HepG2 (cell line): ENCODE data around the gene NOP9. TPM values are rescaled to one million over a fixed set of nuclear protein-coding genes. Genes with fewer than 3 reads are reported as not detected.
A peak's percentile ranks its signal among the peaks of the same experiment; 100 is the strongest.

ENCODE experiments used
- ATF5 ChIP-seq: sonication (generic); formaldehyde crosslinking; IDR thresholded peaks from 2 replicates; pipeline ENCODE4 v1.4.0; 2020; ENCODE audit warnings: mild to moderate bottlenecking, low read depth, missing genetic modification reagents
- ATM ChIP-seq: fragments of 450-650 bp; IDR thresholded peaks from 2 replicates; pipeline ENCODE4 v1.7.1; 2017; ENCODE audit warnings: mild to moderate bottlenecking, borderline replicate concordance
- ELF4 ChIP-seq: sonication (generic); formaldehyde crosslinking; IDR thresholded peaks from 2 replicates; pipeline ENCODE4 v1.5.0; 2020; ENCODE audit warnings: missing genetic modification reagents, mild to moderate bottlenecking, moderate library complexity, borderline replicate concordance
- ERF ChIP-seq: IDR thresholded peaks from 2 replicates; pipeline ENCODE4 v1.6.1; 2018; ENCODE audit warnings: missing biosample characterization, missing genetic modification reagents
- HMG20B ChIP-seq: conservative IDR thresholded peaks from 2 replicates; pipeline ENCODE4 v1.6.1; 2016; ENCODE audit warnings: missing genetic modification reagents, missing compliant biosample characterization
- MTF2 ChIP-seq: sonication (generic); formaldehyde crosslinking; IDR thresholded peaks from 2 replicates; pipeline ENCODE4 v1.5.0; 2020; ENCODE audit warnings: missing genetic modification reagents, borderline replicate concordance
- NONO ChIP-seq, 2 experiments: fragments of 450-650 bp in 1 of 2; sonication (generic) in 1 of 2; formaldehyde crosslinking in 1 of 2; IDR thresholded peaks in 1 of 2; conservative IDR thresholded peaks in 1 of 2; 2 replicates each; pipeline versions ENCODE4 v1.6.1 to v1.8.0; 2017 to 2022; ENCODE audit warnings: mild to moderate bottlenecking in 1 of 2, missing genetic modification reagents in 1 of 2, moderate library complexity in 1 of 2
- NR2C2 ChIP-seq: sonication (generic); formaldehyde crosslinking; IDR thresholded peaks from 2 replicates; pipeline ENCODE4 v1.4.0; 2020; ENCODE audit warnings: missing genetic modification reagents, mild to moderate bottlenecking, moderate library complexity, borderline replicate concordance
- PAX8 ChIP-seq: sonication (generic); formaldehyde crosslinking; IDR thresholded peaks from 2 replicates; pipeline ENCODE4 v1.8.0; 2022; ENCODE audit warnings: mild to moderate bottlenecking, missing genetic modification reagents, borderline replicate concordance
- PHF5A ChIP-seq: IDR thresholded peaks from one replicate; pipeline ENCODE4 v1.6.1; 2018; ENCODE audit warnings: low read depth, missing genetic modification reagents; ENCODE audit not compliant: unreplicated experiment
- POLR2G ChIP-seq: fragments of 200-400 bp; formaldehyde crosslinking; IDR thresholded peaks from 2 replicates; pipeline ENCODE4 v1.6.1; 2018; ENCODE audit warnings: mild to moderate bottlenecking, low read depth, low read length, moderate library complexity
- RARA ChIP-seq: IDR thresholded peaks from 2 replicates; pipeline ENCODE4 v1.6.1; 2016; ENCODE audit warnings: missing genetic modification reagents, missing compliant biosample characterization
- ZBTB44 ChIP-seq: sonication (generic); formaldehyde crosslinking; IDR thresholded peaks from 2 replicates; pipeline ENCODE4 v1.4.0; 2020; ENCODE audit warnings: missing genetic modification reagents
- ZFYVE20 ChIP-seq: sonication (generic); formaldehyde crosslinking; IDR thresholded peaks from 2 replicates; pipeline ENCODE4 v1.8.0; 2023; ENCODE audit warnings: low read depth, mild to moderate bottlenecking, moderate library complexity, missing genetic modification reagents, borderline replicate concordance
- ZNF121 ChIP-seq: sonication (generic); formaldehyde crosslinking; IDR thresholded peaks from 2 replicates; pipeline ENCODE4 v1.5.0; 2020; ENCODE audit warnings: mild to moderate bottlenecking, missing genetic modification reagents
- ZNF326 ChIP-seq: sonication (generic); formaldehyde crosslinking; IDR thresholded peaks from 2 replicates; pipeline ENCODE4 v1.4.0; 2020; ENCODE audit warnings: missing genetic modification reagents, borderline replicate concordance
- ZNF543 ChIP-seq: sonication (generic); formaldehyde crosslinking; IDR thresholded peaks from 2 replicates; pipeline ENCODE4 v1.4.0; 2020; ENCODE audit warnings: mild to moderate bottlenecking, missing genetic modification reagents
- ZNF672 ChIP-seq: sonication (generic); formaldehyde crosslinking; IDR thresholded peaks from 2 replicates; pipeline ENCODE4 v1.8.1; 2022; ENCODE audit warnings: missing genetic modification reagents
- polyA plus RNA-seq, 8 experiments: library from polyadenylated mRNA; depleted of rRNA in 3 of 8; stranded (reverse) in 7 of 8; unstranded in 1 of 8; fragments of >200 nt; fragmentation: Illumina TruSeq in 4 of 8; extraction: Trizol in 4 of 8; gene quantifications; 2 replicates each; pipeline versions ENCODE4 v1.2.1 to v1.2.3, GENCODE V29; 2011 to 2016; ENCODE audit warnings: low read depth in 4 of 8, missing spikeins in 1 of 8, mixed read lengths in 1 of 8; ENCODE audit not compliant: insufficient read depth in 1 of 8
- total RNA-seq, 5 experiments: library from RNA; depleted of rRNA; stranded (reverse); fragments of >200 nt; fragmentation: Illumina TruSeq; extraction: Trizol; gene quantifications; 2 replicates each; pipeline ENCODE4 v1.2.3, GENCODE V29; 2016; ENCODE audit warnings: low read depth in 1 of 5
- TF ChIP-seq, protein P1 (sequence below): sonication (generic); formaldehyde crosslinking; conservative IDR thresholded peaks from 2 replicates; pipeline ENCODE4 v1.4.0; 2020; ENCODE audit warnings: missing genetic modification reagents
- TF ChIP-seq, protein P2 (sequence below): sonication (generic); formaldehyde crosslinking; IDR thresholded peaks from 2 replicates; pipeline ENCODE4 v1.5.0; 2020; ENCODE audit warnings: mild to moderate bottlenecking, low read depth, missing genetic modification reagents, borderline replicate concordance
- TF ChIP-seq, protein P3 (sequence below): sonication (generic); formaldehyde crosslinking; IDR thresholded peaks from 2 replicates; pipeline ENCODE4 v1.5.1; 2020; ENCODE audit warnings: mild to moderate bottlenecking, moderate library complexity, missing genetic modification reagents

NOP9 gene
- total and polyA plus RNA-seq, 2 of the 13 experiments (the other 11 are each of a cell fraction or from before 2014, with no cell fraction given): 24.5 to 61.6 TPM

DNA sequence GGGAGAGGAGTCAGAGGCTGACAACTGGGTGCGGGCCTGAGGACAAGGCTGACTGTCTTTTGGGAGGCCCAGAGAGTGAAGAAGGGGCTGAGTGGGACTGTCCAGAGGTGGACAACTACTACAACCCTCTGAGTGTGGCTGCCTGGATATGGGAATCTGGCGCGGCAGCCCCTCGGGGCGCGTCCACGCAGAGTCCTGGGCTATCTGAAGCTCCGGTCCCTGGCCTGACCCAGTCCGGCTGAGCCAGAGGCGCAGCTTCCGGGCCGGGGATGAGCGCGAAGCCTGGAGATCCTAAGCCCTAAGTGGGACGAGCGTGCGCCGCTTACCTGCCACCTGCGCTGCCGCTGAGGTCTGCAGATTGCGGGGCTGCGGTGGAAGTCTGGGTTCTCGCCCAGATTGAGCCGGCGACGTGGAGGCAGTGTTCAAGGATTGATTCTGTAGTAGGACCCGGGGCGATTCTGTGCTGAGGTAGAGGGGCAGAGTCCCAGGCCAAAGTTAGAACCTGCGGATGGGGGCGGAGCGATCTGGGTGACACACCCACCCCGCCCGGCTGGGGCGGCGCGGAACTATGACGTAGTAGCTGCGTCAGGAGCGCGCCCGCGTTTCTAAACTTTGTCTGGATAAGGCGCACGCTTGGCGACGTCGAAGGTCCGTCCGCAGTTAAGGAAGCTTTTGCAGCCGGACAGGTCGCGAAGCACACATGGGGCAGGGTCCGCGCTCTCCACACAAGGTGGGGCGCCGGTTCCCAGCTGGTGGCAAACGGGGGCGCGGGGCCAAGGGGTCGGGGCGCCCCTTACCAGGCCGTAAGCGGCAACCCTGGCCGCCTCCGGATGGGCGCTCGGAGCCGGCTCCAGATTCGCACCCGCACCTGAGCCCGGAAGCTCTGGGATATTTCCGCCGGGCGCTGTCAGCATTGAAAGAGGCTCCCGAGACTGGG is at the start of gene NOP9, which contains the start of gene DHRS1 (continued):
- TF ChIP-seq ZFYVE20 (CRISPR knock-in tag) (no peak), ERF (CRISPR knock-in tag) (peak; percentile 97; the same call in 1 of the 2 replicates), ELF4 (peak; percentile 91; the same call in 1 of the 2 replicates), ZNF672 (CRISPR knock-in tag) (no peak), ZBTB44 (no peak), ZNF543 (CRISPR knock-in tag) (peak; percentile 95), ZNF121 (CRISPR knock-in tag) (0 out of 2 replicates have a peak, but pooled peaks have one; percentile 24), HMG20B (CRISPR knock-in tag) (peak; percentile 8; the same call in 1 of the 2 replicates), ZNF326 (CRISPR knock-in tag) (peak; percentile 31; the same call in 1 of the 2 replicates), PHF5A (CRISPR knock-in tag) (peak; percentile 92), ATF5 (peak; percentile 19; the same call in 1 of the 2 replicates), POLR2G (peak; percentile 96), NR2C2 (CRISPR knock-in tag) (peak; percentile 90), PAX8 (CRISPR knock-in tag) (peak; percentile 98), ATM (no peak), MTF2 (CRISPR knock-in tag) (peak; percentile 53; the same call in 1 of the 2 replicates), NONO (IDR thresholded peaks at IDR 0.05) (no peak), NONO (CRISPR knock-in tag; conservative IDR thresholded peaks at IDR 0.05) (no peak), RARA (peak; percentile 71)
- TF ChIP-seq, protein P1, sequence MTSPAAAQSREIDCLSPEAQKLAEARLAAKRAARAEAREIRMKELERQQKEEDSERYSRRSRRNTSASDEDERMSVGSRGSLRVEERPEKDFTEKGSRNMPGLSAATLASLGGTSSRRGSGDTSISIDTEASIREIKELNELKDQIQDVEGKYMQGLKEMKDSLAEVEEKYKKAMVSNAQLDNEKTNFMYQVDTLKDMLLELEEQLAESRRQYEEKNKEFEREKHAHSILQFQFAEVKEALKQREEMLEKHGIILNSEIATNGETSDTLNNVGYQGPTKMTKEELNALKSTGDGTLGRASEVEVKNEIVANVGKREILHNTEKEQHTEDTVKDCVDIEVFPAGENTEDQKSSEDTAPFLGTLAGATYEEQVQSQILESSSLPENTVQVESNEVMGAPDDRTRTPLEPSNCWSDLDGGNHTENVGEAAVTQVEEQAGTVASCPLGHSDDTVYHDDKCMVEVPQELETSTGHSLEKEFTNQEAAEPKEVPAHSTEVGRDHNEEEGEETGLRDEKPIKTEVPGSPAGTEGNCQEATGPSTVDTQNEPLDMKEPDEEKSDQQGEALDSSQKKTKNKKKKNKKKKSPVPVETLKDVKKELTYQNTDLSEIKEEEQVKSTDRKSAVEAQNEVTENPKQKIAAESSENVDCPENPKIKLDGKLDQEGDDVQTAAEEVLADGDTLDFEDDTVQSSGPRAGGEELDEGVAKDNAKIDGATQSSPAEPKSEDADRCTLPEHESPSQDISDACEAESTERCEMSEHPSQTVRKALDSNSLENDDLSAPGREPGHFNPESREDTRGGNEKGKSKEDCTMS (CRISPR knock-in tag): no peak; the same call in 1 of the 2 replicates
- TF ChIP-seq, protein P2, sequence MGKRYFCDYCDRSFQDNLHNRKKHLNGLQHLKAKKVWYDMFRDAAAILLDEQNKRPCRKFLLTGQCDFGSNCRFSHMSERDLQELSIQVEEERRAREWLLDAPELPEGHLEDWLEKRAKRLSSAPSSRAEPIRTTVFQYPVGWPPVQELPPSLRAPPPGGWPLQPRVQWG: no peak
- TF ChIP-seq, protein P3, sequence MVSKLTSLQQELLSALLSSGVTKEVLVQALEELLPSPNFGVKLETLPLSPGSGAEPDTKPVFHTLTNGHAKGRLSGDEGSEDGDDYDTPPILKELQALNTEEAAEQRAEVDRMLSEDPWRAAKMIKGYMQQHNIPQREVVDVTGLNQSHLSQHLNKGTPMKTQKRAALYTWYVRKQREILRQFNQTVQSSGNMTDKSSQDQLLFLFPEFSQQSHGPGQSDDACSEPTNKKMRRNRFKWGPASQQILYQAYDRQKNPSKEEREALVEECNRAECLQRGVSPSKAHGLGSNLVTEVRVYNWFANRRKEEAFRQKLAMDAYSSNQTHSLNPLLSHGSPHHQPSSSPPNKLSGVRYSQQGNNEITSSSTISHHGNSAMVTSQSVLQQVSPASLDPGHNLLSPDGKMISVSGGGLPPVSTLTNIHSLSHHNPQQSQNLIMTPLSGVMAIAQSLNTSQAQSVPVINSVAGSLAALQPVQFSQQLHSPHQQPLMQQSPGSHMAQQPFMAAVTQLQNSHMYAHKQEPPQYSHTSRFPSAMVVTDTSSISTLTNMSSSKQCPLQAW (CRISPR knock-in tag): peak; percentile 87
